AG09309 (cell line): ENCODE results near the gene DNAJB5.

ENCODE experiments used
- DNase-seq: peaks from one replicate; pipeline ENCODE4 v3.0.0-alpha.2; 2010; ENCODE audit warnings: low read depth
- H3K4me3 ChIP-seq: 2 replicates; pipeline ENCODE4 v1.5.1; 2011; ENCODE audit warnings: mild to moderate bottlenecking, low read depth, low read length, moderate library complexity; ENCODE audit not compliant: control insufficient read depth
- TF ChIP-seq, protein P1 (sequence below): IDR thresholded peaks from 2 replicates; pipeline ENCODE4 v1.5.1; 2011; ENCODE audit warnings: mild to moderate bottlenecking, low read depth, low read length, inconsistent platforms; ENCODE audit not compliant: insufficient read depth, control insufficient read depth; ENCODE audit errors: missing control alignments

The DNAJB5 gene

DNA sequence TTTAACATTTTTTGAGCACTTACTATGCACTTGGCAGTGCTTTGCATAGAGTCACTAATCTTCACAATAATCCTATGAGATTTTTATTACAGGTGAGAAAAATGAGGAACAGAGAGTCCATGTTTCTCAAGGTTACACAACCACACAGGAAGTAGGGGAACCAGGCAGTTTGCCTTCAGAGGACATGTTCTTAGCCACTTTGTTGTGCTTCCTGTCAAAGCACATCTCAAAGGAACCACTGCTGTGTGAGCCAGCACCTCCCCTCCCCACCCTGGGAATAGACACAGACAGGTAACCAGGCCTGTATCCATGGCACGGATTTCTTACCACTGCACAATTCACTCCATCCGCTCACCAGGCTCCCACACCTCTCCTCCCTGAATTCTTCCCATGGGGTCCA lies 6.3 kb upstream of the DNAJB5 start:
- TF ChIP-seq, protein P1, sequence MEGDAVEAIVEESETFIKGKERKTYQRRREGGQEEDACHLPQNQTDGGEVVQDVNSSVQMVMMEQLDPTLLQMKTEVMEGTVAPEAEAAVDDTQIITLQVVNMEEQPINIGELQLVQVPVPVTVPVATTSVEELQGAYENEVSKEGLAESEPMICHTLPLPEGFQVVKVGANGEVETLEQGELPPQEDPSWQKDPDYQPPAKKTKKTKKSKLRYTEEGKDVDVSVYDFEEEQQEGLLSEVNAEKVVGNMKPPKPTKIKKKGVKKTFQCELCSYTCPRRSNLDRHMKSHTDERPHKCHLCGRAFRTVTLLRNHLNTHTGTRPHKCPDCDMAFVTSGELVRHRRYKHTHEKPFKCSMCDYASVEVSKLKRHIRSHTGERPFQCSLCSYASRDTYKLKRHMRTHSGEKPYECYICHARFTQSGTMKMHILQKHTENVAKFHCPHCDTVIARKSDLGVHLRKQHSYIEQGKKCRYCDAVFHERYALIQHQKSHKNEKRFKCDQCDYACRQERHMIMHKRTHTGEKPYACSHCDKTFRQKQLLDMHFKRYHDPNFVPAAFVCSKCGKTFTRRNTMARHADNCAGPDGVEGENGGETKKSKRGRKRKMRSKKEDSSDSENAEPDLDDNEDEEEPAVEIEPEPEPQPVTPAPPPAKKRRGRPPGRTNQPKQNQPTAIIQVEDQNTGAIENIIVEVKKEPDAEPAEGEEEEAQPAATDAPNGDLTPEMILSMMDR: no peak
- no peak for DNase-seq
- H3K4me3 ChIP-seq: no peak overlapping the region

DNA sequence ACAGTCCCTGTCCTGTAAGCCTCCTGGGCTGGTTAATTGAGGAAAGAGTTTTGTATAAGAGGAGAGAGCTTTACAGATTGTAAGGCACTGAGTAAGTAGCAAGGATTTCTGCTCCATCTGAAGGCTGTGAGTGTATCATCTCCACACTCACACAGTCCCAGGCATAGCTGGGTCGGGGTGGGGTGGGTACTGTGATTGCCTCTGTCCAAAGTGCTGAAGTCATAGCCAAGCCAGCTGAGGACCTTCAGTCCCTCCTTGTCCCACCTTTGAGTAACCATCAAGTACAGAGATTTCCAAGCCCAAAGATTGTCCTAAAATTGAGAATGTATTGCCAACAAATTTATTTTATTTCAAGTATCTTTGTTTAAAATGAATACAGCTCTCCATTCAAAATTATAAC lies 5.5 kb upstream of the DNAJB5 start:
- TF ChIP-seq, protein P1: no peak
- H3K4me3 ChIP-seq: no peak overlapping the region
- no peak for DNase-seq

DNA sequence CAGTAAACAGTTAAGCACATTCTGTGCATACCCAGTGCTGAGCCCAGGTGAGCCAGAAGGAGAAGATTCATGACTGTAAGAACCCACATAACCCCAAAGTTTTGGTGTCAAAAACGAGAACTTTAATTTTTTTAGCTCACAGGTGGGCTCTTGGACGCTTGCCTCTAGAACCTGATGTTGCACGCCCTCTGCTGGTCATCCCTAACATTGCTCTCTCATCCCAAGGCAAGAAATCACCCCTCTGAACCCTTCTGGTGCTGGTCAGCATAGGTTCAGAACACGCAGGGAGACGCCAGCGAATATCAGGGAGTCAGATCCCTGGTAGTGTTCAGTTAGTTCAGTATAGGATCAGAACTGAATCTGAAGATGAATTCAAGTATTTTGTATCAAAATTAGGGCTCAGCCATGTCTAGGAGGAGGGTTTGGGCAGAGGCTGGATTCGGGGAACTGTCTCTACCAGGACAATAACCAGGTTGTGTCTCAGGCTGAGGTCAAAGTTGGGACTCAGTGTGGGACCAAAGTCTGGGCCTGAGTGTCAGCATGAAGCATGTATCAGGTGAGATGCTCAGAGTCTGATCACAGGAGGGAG lies 4.1 kb upstream of the DNAJB5 start:
- H3K4me3 ChIP-seq: no peak overlapping the region
- DNase-seq: no peak
- TF ChIP-seq, protein P1: peak; percentile 83

DNA sequence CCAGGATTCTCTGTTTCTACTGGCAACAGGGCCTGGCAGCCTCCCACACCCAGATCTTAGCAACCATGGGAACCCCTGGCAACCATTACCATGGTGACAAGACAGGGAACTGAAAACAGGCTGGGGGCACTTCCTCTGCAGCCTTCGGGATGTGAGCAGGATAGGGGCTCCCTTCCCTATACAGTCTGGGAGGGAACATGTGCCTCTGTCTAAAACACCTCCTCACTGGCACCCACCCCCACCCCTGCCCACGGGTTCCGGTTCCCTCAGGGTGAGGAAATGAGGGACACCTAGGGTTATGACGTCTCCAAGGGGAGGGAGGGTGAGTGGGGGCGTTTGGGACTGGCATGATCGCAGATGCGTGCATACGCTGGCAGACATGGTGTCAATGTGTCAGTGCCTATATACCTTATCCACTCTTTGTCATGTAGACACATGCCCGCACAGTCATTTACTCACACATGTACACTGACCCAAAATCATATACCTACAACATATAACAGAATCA lies 3.0 kb upstream of the DNAJB5 start:
- no peak overlapping the region for H3K4me3 ChIP-seq
- TF ChIP-seq, protein P1: no peak
- no peak for DNase-seq

DNA sequence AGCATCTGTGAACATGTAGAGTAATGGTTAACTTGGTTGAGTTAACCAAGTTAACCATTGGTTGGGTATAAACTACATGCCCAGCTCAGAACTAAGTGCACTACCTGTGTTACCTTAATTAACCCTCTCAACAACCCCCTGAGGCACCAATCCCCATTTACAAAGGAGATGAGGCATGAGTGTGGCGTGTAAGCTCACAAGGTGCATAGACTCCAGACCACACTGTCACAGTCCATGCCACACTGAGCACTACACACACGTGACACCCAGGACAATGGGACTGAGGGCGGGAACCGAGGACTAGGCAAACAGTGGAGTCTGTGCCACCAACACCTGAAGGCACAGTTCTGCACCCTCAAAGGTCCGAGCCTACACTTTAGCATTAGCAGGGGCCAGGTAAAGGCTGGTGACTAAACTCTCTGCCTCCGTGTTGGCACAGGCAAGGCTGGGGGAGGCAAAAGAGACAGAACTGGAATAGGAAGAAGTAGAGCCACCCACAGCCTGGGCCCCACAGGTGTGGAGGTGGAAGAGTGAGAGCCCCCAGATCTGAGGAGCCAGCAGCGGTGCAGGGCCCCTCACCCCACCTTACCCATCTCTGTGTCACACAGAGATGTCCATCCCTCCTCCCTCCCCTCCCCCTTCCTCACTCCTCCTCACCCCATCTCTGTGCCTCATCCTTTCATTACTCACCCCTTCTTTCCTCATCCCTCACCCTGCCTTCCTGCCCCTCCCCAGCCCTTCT lies 2.2 kb upstream of the DNAJB5 start:
- DNase-seq: no peak
- TF ChIP-seq, protein P1: no peak
- no peak overlapping the region for H3K4me3 ChIP-seq

DNA sequence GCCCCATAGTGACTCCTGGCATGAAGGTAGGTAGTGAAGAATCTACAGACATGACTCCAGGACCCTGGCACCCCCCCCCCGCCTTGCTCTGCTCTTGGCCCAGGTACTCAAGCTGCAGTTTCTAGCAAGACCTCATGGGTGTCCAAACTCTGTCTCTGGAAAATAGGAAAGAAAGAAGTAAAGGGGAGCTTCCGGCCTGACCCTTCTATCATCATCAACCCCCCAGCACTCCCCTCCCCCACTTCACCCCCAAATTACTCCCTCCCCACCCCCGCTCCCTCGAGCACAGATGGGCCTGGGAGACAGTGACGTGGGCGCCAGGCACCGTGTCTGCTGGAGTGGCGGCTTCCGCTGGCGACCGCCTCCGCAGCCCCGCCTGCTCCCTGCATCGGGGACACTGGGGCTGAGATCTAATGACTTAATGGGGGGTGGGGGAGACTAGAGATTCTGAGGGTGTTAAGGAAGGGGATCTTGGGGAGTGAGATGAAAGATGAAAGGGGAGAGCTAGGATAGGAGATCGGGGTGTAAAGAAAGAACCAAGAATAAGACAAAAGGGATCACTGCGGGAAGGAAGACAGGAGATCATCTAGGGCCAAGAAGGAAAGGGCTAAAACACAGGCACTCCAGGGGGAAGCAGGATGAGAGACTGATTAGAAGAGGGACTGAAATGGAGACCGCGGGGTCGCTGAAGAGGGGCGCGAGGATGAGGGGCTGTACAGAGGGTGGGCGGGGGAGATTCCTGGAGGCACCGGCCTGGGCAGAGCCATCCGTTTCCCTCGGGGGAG lies 1.1 kb upstream of the DNAJB5 start:
- peak overlapping the region; percentile 48 for H3K4me3 ChIP-seq
- TF ChIP-seq, protein P1: no peak
- DNase-seq: no peak
